Stimulated activated CD4-positive, alpha-beta T cell treated with anti-CD3 and anti-CD28 coated beads, TNF-alpha, amount 100 ng/mL, for 4 hours (primary cell): ENCODE data around the gene C2orf81.
"Not testable (repeated sequence)": the region's sequence is repeated elsewhere in the genome, so short reads cannot be mapped to it uniquely, and the experiment has no call there.

Experiments
- DNase-seq, 3 experiments: peaks; one replicate each; pipeline ENCODE4 v3.0.0-alpha.2; 2020; ENCODE audit warnings: low read depth in 3 of 3

The C2orf81 gene

GRCh38 chr2:74423231-74424095 lies 2.0 kb upstream of the C2orf81 start:
- DNase-seq: no peak

DNA sequence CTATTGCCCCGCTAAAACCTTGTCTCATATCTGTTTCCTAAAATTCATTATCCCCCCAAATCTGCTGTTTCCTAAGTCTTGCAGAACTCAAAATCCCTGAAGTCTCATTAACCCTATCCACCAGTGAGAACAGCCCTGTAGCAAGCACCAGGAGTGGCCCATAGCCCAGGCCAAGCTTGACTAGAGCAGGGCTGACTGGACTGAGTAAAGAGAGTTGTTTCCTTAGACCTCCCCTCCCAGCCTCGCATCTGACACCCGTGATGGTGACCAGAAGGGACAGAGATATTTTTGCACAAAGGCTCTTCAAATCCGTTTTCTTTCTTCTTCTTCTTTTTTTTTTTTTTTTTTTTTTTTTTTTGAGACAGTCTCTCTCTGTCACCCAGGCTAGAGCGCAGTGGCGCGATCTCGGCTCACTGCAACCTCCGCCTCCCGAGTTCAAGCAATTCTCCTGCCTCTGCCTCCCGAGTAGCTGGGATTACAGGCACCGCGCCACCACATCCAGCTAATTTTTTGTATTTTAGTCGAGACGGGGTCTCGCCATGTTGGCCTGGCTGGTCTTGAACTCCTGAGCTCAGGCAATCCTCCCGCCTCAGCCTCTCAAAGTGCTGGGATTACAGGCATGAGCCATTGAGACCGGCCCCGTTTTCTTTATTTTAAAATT lies 846 bp downstream of the C2orf81 start:
- DNase-seq: not testable (repeated sequence)

DNA sequence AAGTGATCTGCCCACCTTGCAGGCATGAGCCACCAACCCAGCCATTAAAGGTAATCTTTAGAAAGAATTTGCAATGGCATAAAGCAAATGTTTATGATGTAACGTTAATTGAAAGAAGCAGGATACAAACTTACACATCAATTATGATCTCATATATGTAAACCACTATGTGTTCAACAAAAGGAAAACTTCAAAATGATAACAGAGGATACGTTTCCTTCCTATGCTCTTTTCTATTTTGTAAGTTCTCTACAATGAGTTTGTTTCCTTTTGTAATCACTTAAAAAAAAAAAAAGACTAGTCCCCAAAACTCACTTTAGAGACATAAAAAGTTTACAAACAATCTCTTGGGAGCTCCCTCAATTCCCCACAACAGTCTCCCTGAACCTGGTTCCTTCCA lies 1.4 kb downstream of the C2orf81 start:
- DNase-seq: no peak

DNA sequence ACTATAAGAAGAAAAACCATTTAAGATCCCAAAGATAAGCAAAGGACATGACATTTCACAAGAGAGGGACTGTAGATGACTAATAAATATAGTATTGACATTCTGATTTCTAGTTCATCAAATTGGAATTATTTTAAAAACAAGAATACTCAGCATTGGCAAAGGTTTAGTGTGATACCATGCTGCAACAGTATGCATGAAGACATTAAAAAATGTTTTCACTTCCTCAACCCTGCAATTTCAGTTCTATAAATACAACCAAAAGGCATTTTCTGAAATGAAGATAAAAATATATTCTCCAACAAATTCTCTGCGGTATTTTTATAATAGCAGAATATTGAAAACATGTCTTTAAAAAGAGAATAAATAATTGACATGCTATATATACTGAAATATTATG lies 2.1 kb downstream of the C2orf81 start:
- DNase-seq: no peak

DNA sequence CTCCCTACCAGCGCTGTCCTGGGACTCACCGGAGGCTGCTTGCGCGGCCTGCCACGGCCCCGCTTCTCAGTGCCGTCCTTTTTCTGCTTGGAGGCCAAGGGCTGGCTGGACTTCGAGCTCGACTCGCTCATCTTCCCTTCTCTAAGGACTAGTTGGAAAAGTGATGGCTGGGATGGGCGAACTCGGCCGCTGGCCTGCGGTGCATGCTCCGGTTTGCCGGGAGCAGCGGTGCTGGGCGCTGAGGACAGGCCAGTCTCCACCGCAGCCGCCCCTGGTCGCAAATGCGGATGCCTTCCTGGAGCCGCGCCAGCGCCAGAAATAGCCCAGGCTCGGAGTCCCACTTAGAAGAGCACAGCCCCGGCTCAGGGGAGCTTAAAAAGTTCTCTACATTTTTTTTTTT lies 3.1 kb downstream of the C2orf81 start:
- no peak for DNase-seq

- no peak for DNase-seq
These were observed 3.7 kb downstream of the C2orf81 start for GRCh38 chr2:74417763-74418162.

DNA sequence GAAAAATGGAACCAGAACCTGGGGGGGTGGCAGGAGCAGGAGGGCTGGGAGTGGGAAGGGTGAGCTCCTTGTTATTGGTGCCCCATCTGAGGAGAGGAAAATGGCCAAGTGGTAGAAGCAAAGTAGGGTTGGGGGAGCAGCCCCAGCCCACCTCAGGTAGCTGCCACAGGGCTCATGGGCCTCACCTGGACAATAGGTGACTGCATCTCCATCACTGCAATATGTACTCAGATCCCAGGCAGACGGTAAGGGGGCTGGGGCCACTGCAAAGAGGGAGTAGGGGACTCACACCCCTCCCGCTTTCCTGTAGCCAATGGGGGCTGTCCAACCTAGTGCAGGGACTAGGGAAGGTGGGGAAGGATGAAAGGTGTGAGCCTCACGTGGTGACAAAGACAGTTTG lies 4.2 kb downstream of the C2orf81 start:
- DNase-seq: no peak

GRCh38 chr2:74416778-74417177 lies 4.6 kb downstream of the C2orf81 start:
- no peak for DNase-seq

- no peak for DNase-seq
These were observed 5.5 kb downstream of the C2orf81 start for GRCh38 chr2:74415762-74416395.

- peak in 1 of 3 experiments; percentile 13 for DNase-seq
These were observed 6.3 kb downstream of the C2orf81 start for GRCh38 chr2:74414881-74415761.

- DNase-seq: no peak
These were observed 7.0 kb downstream of the C2orf81 start for GRCh38 chr2:74414441-74414840.

- no peak for DNase-seq
These were observed 8.3 kb downstream of the C2orf81 start for GRCh38 chr2:74413001-74413698.

- DNase-seq: no peak
These were observed 13.7 kb downstream of the C2orf81 start for GRCh38 chr2:74407682-74408081.

DNA sequence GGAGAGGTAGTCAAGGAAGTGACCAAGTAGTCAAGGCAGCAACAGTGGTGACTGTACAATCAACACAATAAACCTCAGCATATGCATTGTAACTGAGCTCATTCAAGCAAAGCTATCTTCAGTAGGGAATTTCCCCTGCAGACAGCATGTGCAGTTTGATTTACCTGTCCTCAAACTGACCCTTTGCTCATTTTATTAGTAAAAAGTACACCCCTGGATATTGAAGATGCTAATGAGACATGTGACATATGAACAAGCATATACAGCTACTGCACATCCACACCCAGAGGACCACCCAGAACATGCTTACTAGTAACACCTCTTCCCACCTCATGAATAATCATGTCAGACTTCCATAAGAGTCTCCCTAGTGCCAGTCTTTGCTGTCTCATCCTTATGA lies 15.4 kb downstream of the C2orf81 start:
- no peak for DNase-seq

DNA sequence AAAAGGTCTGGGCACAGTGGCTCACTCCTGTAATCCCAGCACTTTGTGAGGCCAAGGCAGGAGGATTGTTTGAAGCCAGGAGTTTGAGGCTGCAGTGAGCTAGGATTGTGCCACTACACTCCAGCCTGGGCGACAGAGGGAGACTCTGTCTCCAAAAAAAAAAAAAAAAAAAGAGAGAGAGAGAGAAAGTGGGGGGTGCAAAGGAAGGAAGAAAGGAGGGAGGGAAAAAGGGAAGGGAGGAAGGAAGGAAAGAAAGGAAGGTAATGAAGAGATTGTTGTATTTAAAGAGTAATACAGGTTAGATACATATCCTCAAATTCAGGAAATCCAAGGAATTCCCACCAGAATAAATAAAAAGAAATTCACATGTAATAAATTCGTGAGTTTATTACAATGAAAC lies 19.5 kb downstream of the C2orf81 start:
- no peak for DNase-seq

DNA sequence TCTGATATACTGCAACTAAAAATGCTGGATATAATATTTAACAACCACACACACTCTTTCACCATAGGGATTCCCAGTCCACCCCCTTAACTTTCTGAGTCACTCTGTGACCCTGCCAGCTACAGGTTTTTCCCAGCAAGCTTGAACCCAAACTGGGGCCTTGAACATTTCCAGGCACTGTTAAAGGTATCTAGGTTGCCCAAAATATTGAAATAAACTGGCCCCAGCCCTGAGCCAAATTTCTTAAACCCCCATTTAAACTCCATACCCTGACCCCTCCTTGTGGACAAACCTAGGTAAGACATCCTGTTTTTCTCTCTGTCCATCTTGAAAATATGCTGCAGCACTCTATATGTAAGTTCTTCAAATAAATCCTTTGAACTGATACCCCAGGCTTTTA lies 21.6 kb downstream of the C2orf81 start:
- DNase-seq: no peak

DNA sequence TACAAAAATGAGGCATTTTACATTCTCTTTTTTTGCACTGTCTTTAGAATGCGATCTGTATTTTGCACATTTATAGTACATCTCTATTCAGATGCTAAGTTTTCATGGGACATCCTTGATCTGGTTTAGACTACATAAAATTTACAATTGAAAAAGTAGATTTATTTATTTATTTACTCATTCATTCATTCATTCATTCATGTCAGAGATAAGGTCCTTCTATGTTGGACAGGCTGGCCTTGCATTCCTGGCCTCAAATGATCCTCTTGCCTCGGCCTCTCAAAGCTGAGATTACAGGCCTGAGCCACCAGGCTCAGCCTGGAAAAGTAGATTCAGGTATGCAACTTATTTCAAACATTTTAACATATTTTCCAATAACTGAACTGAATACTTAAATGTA lies 25.3 kb downstream of the C2orf81 start:
- DNase-seq: no peak

DNA sequence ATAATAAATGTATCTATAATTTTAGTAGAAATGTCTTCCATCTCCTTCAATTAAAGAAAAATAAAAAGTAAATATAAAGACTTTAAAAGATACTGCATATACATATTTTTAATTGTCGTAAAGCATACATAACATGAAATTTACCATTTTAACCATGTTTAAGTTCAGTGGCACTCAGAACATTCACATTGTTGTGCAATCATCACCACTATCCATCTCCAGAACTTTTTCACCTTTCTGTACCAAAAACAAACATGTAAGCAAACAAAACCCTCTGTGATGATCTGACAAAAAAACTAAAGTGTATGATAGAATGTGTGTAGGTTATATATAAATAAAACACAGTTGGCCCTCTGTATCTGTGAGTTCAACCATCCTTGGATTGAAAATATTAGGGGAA lies 27.9 kb downstream of the C2orf81 start:
- DNase-seq: no peak

- DNase-seq: no peak
These were observed 29.0 kb downstream of the C2orf81 start for GRCh38 chr2:74392449-74392743.

- peak; percentile 88 to 95 (median 93) for DNase-seq
These were observed 29.6 kb downstream of the C2orf81 start for GRCh38 chr2:74391580-74392448.
